HG02678 (cell line): ENCODE results near the gene ACSM3.
"Not testable (repeated sequence)": the region's sequence is repeated elsewhere in the genome, so short reads cannot be mapped to it uniquely, and the experiment has no call there.

Source experiments
- ATAC-seq: cut with Tn5 transposase; IDR thresholded peaks from one replicate; pipeline ENCODE4 v1.9.1; 2021; ENCODE audit warnings: mild to moderate bottlenecking, moderate library complexity; ENCODE audit not compliant: unreplicated experiment

The ACSM3 gene

DNA sequence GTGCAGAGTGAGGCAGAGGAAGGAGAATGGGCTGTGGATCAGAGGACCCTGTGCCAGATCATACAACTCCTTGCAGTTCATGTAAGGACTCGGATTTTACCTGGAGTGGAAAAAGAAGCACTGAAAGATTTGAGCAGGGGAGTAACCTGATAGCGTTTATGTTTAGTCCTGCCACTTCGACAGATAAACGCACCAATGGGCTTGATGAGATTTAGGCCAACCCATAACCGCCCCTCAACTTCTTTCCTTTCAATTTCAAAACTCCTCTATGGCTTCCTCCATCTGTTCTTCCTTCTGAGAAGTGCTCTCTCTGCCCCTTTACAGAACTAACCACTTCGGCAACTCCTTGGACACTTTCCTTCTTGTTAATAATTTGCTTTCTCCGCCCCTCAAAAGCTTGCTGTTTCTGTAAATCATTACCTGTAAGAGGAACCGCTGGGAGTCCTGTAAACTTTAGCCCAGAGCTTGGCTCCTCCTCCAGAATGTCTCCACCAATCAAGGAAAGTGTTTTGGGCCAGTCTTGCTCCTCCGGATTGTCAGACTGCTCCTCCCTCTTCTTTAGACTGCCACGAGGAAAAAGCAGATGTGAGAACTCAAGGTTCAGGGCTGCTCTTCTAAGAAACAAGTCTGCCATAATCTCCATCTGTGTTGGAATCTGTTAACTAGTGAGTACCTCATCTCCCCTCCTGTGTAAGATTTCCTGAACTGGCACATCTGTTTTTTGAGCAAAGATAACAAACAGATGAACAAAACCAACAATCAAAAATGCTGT, at the start of gene ACSM3:
TSS of gene ACSM3 (plus strand) at position 554 of the 772 bp plus-strand sequence. CDS start 6,021 bp downstream, outside the sequence.
- peak; percentile 99 for ATAC-seq

DNA sequence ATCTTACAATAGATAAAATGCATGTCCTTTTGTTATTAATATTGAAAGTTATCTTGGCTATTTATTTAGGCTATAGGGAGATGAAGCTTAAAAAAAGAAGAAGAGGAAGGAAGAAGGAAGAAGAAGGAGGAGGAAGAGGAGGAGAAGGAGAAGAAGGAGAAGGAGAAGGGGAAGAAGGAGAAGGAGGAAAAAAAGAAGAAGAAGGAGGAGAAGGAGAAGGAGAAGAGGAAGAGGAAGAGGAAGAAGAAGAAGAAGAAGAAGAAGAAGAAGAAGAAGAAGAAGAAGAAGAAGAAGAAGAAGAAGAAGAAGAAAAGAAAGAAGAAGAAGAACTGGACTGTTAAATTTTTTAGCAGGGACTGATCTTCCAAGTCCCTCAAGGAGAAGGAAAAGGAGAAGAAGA, 46.1 kb upstream of the ACSM3 start:
- ATAC-seq = not testable (repeated sequence)

DNA sequence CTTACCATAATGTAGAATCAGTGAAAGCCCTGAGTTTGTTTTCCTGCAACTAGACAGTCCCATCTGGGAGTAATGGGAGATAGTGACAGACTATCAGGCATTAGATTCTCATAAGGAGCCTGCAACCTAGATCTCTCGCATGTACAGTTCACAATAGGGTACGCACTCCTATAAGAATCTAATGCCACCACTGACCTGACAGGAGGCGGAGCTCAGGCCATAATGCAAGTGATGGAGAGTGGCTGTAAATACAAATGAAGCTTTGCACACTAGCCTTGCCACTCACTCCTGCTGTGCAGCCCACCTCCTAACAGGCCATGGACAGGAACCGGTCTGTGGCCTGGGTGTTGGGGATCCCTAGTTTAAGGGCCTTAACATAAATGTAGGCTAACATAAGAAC, 43.6 kb upstream of the ACSM3 start:
- ATAC-seq = no peak

DNA sequence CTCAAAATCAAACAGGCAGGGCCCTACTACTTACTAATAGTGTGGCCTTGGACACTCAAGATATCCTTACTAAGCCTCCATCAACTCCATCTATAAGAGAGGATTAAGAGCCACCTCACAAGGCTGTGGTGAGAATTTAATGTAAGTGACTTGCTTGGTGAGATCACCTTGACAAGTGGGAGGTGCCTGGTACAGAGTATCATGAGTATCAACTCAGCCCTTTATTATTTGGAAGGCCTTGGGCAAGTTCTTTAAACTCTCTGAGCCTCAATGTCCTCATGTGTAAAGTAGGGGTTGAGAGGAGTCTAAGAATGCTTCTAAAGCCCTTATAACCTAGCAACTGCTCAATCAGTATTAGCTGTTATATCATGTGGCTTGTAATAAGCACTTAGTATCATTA, 37.2 kb upstream of the ACSM3 start:
- ATAC-seq = no peak

GRCh38 chr16:20727181-20727580, 36.6 kb upstream of the ACSM3 start:
- ATAC-seq = no peak

- no peak for ATAC-seq
Observed at GRCh38 chr16:20729141-20729540, 34.7 kb upstream of the ACSM3 start.

DNA sequence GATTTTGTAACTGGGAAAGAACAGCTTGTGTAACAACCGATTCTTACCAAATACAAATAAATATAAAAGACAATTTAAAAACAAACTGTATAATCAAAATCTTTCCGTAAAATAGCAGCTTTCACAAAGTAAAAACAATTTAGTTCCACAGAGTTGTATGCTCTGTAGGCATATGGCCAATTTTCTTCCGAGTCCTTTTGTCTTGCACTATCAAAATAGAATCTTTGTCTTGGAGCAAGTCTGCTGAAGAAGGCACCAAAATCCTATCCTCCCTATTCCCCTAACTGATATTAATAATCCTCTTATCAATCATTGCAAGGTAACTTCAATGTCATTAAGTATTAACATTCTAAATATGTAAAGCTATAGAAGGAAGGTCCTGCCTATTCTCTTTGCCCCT, 29.8 kb upstream of the ACSM3 start:
- ATAC-seq = no peak

DNA sequence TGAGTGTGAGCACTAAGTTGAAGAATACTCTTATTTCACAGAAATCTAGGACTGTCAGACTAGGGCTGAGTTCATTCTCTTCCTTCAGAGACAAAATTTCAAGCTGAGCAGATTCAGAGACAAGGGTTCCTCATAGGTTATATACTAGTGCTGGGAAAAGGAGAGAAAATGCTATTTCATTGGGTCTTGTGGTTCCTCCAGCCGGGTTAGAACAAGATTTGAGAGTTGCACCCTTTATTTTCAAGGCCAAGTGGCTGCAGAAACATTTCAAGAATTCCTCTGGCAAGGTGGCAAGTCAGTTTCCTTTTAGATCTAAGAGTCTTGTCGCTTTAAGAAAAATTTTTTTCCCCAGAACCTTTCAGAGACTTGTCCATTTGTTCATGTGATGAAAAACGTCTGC, 29.0 kb upstream of the ACSM3 start:
- ATAC-seq = no peak

- no peak for ATAC-seq
Observed at GRCh38 chr16:20735490-20735889, 28.3 kb upstream of the ACSM3 start.

DNA sequence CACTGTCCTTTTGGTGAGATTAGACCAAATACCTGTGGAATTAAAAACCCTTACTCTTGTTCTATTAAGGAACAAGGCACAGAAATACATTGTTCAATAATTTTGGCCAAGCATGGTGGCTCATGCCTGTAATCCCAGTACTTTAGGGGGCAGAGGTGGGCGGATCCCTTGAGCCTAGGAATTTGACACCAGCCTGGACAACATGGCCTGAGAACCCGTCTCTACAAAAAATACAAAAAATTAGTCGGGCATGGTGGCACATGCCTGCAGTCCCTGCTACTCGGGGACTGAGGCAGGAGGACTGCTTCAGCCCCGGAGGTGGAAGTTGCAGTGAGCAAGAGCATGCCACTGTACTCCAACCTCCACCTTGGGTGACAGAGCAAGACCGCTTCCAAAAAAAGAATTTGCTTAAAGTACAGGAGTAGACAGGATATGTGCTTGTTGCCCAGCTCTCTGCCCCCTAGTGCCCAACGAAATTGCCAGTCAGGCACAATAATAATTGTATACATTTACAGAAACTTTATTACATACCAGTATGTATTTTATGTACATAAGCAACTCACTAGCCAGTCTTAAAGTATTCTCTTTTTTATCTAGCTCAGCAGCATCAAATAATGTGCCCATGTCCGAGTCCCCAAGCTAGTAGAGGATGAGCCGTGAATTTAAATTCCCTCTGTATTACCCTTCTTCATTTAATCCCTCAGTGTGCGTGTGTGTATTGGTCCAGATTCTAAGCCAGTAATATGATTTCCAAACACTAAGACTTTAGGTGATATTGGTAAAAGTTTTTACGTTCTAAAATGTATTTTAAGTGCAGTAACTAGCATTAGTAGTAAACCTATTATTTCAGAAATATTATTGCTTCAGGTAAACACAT, 23.6 kb upstream of the ACSM3 start:
- ATAC-seq = no peak

- peak; percentile 85 for ATAC-seq
Observed at GRCh38 chr16:20740901-20741521, 22.8 kb upstream of the ACSM3 start.

DNA sequence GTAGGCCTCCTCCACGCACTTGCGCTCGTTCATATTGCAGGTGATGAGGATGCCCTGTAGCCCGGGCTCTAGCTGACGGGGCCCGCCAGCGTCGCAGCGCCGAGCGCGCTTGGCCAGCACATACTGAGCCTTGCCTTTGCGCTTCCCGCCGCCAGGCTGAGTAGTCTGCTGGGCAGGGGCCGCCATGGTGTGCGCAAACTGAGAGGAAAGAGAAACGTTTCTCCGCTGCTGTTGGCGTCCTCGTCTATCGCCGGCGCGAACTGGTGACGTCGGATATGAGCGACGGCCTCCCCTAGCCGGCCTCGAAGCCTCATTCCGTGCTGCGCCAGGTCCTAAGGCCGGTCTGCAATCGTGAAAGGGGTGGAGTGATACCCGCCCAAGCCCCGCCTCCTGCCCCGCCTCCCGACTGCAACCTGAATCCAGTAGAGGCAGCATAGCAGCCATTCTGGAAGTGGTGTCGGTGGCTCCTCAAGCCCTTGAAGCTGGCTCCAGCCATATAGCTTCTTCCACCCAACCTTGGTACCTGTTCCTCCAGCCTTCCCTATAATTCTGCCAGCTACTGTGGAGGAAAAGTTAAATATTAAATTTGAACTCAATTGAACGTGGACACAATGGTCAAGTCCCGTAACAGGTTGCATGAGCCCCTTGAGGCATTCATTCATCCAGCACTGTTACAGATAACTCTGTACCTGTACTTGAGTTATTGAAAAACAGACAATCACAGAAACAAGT, 22.1 kb upstream of the ACSM3 start, which contains the start of gene THUMPD1:
TSS of gene THUMPD1 (minus strand) at position 265 of the 732 bp plus-strand sequence. CDS start at position 186, 79 bp downstream.
- peak; percentile 87 for ATAC-seq

DNA sequence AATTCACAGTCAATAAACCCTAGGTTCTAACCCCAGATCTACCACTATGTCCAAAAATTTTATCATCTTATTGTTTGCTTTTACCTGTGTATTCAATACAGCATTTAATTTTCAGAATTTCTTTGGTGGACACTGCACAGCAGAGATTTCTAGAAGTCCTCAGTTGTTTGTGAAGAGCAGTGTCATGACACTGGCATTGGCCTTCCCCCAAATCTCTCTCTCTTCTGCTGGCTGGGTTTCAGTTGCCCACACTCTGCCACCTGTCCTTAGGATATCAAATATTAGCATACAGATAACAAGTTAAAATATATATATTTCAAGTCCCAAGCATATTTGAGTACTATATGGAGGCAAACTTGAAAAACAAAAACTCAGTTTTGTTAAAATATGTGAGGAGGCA, 20.2 kb upstream of the ACSM3 start:
- ATAC-seq = no peak

- no peak for ATAC-seq
Observed at GRCh38 chr16:20744922-20745440, 18.8 kb upstream of the ACSM3 start.

GRCh38 chr16:20746461-20746860, 17.4 kb upstream of the ACSM3 start:
- ATAC-seq = no peak

GRCh38 chr16:20747030-20747816, 16.6 kb upstream of the ACSM3 start:
- ATAC-seq = no peak

GRCh38 chr16:20749474-20749873, 14.3 kb upstream of the ACSM3 start:
- no peak for ATAC-seq

DNA sequence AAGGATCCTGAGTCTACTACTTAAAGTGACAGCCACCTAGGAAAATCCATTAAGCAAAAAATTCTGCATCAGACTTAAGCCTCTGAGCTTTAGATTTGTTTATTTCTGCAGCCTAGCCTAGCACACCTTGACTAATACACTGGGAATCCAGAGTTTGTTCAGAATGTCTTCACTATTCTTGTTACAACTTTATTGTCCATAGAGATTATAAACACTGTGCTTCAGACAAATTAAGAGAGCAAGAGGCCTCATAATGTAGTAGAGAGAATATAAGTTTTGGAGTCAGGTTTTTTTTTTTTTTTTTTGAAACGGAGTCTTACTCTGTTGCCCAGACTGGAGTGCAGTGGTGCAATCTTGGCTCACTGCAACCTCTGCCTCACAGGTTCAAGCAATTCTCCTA, 13.3 kb upstream of the ACSM3 start:
- ATAC-seq = no peak

- no peak for ATAC-seq
Observed at GRCh38 chr16:20753727-20754126, 10.1 kb upstream of the ACSM3 start.

DNA sequence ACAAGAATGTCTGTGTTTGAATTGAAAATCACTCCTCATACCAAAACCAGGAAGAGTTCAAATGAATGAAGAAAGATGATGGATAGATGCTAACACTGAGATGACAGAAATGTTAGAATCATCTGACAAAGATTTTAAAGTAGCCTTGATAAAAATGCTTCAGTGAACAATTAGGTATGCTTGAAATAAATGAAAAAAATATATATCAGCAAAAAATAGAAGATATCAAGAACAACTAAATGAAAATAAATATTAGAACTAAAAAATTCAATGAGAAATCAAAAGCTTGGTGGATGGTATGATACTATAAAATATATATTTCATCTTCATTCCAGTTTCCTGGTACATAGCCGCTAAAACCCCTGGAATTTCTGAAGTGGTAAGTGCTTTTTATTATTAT, 8.6 kb upstream of the ACSM3 start:
- ATAC-seq = no peak
